Mesenchymal stem cell (in vitro differentiated cells and primary cell): ENCODE measurements around the gene AGBL5.

Experiments
- DNase-seq: peaks from one replicate; pipeline ENCODE4 v3.0.0-alpha.2; 2013
- H2AFZ ChIP-seq: one replicate; pipeline ENCODE4 v1.6.1; 2013; ENCODE audit warnings: low read depth, mild to moderate bottlenecking, control low read depth, inconsistent platforms, low read length, moderate library complexity
- H2AK5ac ChIP-seq: 2 replicates; pipeline ENCODE4 v1.6.1; 2013; ENCODE audit warnings: low read length, moderate library complexity, mild to moderate bottlenecking, inconsistent platforms; ENCODE audit not compliant: severe bottlenecking
- H2BK120ac ChIP-seq: one replicate; pipeline ENCODE4 v1.6.1; 2013; ENCODE audit warnings: low read depth, mild to moderate bottlenecking, inconsistent platforms, low read length, moderate library complexity
- H2BK12ac ChIP-seq, 2 experiments: one replicate each; pipeline ENCODE4 v1.6.1; 2013; ENCODE audit warnings: inconsistent platforms in 2 of 2, low read length in 2 of 2, mild to moderate bottlenecking in 2 of 2, moderate library complexity in 2 of 2, control low read depth in 1 of 2
- H2BK15ac ChIP-seq: one replicate; pipeline ENCODE4 v1.6.1; 2013; ENCODE audit warnings: mild to moderate bottlenecking, low read depth, inconsistent platforms; ENCODE audit not compliant: poor library complexity, severe bottlenecking
- H2BK5ac ChIP-seq: 2 replicates; pipeline ENCODE4 v1.6.1; 2013; ENCODE audit warnings: low read depth, mild to moderate bottlenecking, low read length, control low read depth, inconsistent platforms; ENCODE audit not compliant: poor library complexity, severe bottlenecking
- H3K14ac ChIP-seq, 2 experiments: one replicate each; pipeline ENCODE4 v1.6.1; 2013; ENCODE audit warnings: inconsistent platforms in 2 of 2, low read length in 2 of 2, control low read depth in 1 of 2, mild to moderate bottlenecking in 1 of 2, moderate library complexity in 1 of 2
- H3K18ac ChIP-seq, 2 experiments: one replicate each; pipeline ENCODE4 v1.6.1; 2013; ENCODE audit warnings: inconsistent platforms in 2 of 2, low read length in 2 of 2, control low read depth in 1 of 2, low read depth in 1 of 2, mild to moderate bottlenecking in 1 of 2
- H3K23ac ChIP-seq, 2 experiments: one replicate each; pipeline ENCODE4 v1.6.1; 2013; ENCODE audit warnings: inconsistent platforms in 2 of 2, low read length in 2 of 2, mild to moderate bottlenecking in 2 of 2, moderate library complexity in 2 of 2, control low read depth in 1 of 2
- H3K27ac ChIP-seq: 2 replicates; pipeline ENCODE4 v1.5.1; 2013; ENCODE audit warnings: mild to moderate bottlenecking, moderate library complexity, low read length, control low read depth, inconsistent platforms; ENCODE audit not compliant: poor library complexity, severe bottlenecking
- H3K27me3 ChIP-seq, 2 experiments: 2 replicates each; pipeline versions ENCODE4 v1.6.1 to v1.7.0; 2013; ENCODE audit warnings: low read length in 2 of 2, mild to moderate bottlenecking in 2 of 2, moderate library complexity in 2 of 2, control low read depth in 1 of 2, inconsistent platforms in 1 of 2; ENCODE audit not compliant: control insufficient read depth in 1 of 2, insufficient read depth in 1 of 2
- H3K36me3 ChIP-seq, 2 experiments: 2 replicates each; pipeline versions ENCODE4 v1.6.1 to v1.7.0; 2013; ENCODE audit warnings: low read length in 2 of 2, control low read depth in 1 of 2, inconsistent platforms in 1 of 2, low read depth in 1 of 2, mild to moderate bottlenecking in 1 of 2; ENCODE audit not compliant: insufficient read depth in 2 of 2, control insufficient read depth in 1 of 2
- H3K4ac ChIP-seq, 2 experiments: one replicate each; pipeline ENCODE4 v1.6.1; 2013; ENCODE audit warnings: inconsistent platforms in 2 of 2, low read length in 2 of 2, mild to moderate bottlenecking in 2 of 2, moderate library complexity in 2 of 2, control low read depth in 1 of 2, low read depth in 1 of 2
- H3K4me1 ChIP-seq: 2 replicates; pipeline ENCODE4 v1.6.1; 2013; ENCODE audit warnings: low read depth, low read length, control low read depth; ENCODE audit not compliant: control insufficient read depth, insufficient read depth
- H3K4me2 ChIP-seq: 2 replicates; pipeline ENCODE4 v1.6.1; 2013; ENCODE audit warnings: low read length, mild to moderate bottlenecking, inconsistent platforms; ENCODE audit not compliant: poor library complexity, severe bottlenecking
- H3K4me3 ChIP-seq, 2 experiments: 2 replicates each; pipeline versions ENCODE4 v1.5.1 to v1.7.0; 2013; ENCODE audit warnings: low read length in 2 of 2, mild to moderate bottlenecking in 2 of 2, control low read depth in 1 of 2, low read depth in 1 of 2; ENCODE audit not compliant: insufficient read depth in 1 of 2
- H3K79me1 ChIP-seq: replicated peaks from 2 replicates; pipeline ENCODE4 v1.6.1; 2013; ENCODE audit warnings: mild to moderate bottlenecking, control low read depth, low read length, inconsistent platforms; ENCODE audit not compliant: poor library complexity, severe bottlenecking
- H3K9ac ChIP-seq: 2 replicates; pipeline ENCODE4 v1.7.0; 2013; ENCODE audit warnings: mild to moderate bottlenecking, low read length, moderate library complexity
- H3K9me3 ChIP-seq: 2 replicates; pipeline ENCODE4 v1.7.0; 2013; ENCODE audit warnings: mild to moderate bottlenecking, low read length; ENCODE audit not compliant: control insufficient read depth
- H4K8ac ChIP-seq: one replicate; pipeline ENCODE4 v1.6.1; 2013; ENCODE audit warnings: inconsistent platforms, mild to moderate bottlenecking, low read length, moderate library complexity
- H4K91ac ChIP-seq: one replicate; pipeline ENCODE4 v1.6.1; 2013; ENCODE audit warnings: mild to moderate bottlenecking, low read length, inconsistent platforms
- WGBS: methylation state at CpG from one replicate; pipeline ENCODE4 v1.1.7; 2013; ENCODE audit warnings: mixed read lengths; 5-methylcytosine and 5-hydroxymethylcytosine counted together

The AGBL5 gene

DNA sequence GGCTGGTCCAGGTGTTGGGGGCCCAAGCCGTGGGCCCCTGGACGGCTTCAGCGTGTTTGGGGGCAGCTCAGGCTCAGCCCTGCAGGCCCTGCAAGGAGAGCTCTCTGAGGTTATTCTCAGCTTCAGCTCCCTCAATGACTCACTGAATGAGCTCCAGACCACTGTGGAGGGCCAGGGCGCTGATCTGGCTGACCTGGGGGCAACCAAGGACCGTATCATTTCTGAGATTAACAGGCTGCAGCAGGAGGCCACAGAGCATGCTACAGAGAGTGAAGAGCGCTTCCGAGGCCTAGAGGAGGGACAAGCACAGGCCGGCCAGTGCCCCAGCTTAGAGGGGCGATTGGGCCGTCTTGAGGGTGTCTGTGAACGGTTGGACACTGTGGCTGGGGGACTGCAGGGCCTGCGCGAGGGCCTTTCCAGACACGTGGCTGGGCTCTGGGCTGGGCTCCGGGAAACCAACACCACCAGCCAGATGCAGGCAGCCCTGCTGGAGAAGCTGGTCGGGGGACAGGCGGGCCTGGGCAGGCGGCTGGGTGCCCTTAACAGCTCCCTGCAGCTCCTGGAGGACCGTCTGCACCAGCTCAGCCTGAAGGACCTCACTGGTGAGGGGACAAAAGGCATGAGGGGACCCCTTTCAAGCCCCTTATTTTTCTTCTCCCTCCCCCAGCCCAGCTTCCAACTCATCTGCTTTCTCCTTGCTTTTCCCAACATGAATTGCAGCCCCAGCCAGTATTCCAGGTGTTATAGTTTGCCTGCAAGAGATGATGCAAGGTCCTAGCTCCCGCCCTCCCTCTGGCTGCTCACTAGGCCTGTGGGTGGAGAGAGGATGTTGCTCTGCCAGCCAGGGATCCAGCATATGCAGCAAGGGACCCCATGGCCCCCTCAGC is 32.2 kb downstream of the AGBL5 start:
- Histone ChIP-seq H3K27ac (no peak overlapping the region), H3K9ac (no peak overlapping the region), H3K27me3 (peaks cover 0 to 3% of the 10 kb centered on the region in 2 experiments), H3K9me3 (no peaks in the 10 kb centered on the region), H2BK15ac (no peak overlapping the region), H3K23ac (no peak overlapping the region), H3K4me1 (peaks cover 26% of the 10 kb centered on the region), H2BK12ac (no peak overlapping the region), H3K36me3 (peaks cover 11 to 14% of the 10 kb centered on the region in 2 experiments), H4K8ac (no peak overlapping the region), H3K4ac (no peak overlapping the region), H2BK120ac (no peak overlapping the region), H2AFZ (no peak overlapping the region), H3K4me2 (no peak overlapping the region), H3K18ac (no peak overlapping the region), H3K79me1 (no peaks in the 10 kb centered on the region), H4K91ac (no peak overlapping the region), H2AK5ac (no peak overlapping the region), H3K4me3 (no peak overlapping the region), H3K14ac (peak overlapping the region in 1 of 2 experiments; percentile 37), H2BK5ac (no peak overlapping the region)
- no peak for DNase-seq
- 89% methylated on average over 20 of the region's 20 CpGs for WGBS

GRCh38 chr2:27084297-27085061 is 33.0 kb downstream of the AGBL5 start:
- H3K79me1 ChIP-seq = no peaks in the 10 kb centered on the region
- H3K9ac ChIP-seq = no peak overlapping the region
- no peak for DNase-seq
- H3K14ac ChIP-seq = peak overlapping the region in 1 of 2 experiments; percentile 37
- H2AK5ac ChIP-seq = no peak overlapping the region
- no peak overlapping the region for H3K4ac ChIP-seq
- no peak overlapping the region for H3K18ac ChIP-seq
- whole genome bisulfite sequencing = 89% methylated on average over 6 of the region's 6 CpGs
- H4K8ac ChIP-seq = no peak overlapping the region
- no peak overlapping the region for H2BK12ac ChIP-seq
- no peak overlapping the region for H3K4me3 ChIP-seq
- H3K27ac ChIP-seq = no peak overlapping the region
- H2AFZ ChIP-seq = no peak overlapping the region
- H2BK5ac ChIP-seq = no peak overlapping the region
- peaks cover 26% of the 10 kb centered on the region for H3K4me1 ChIP-seq
- H3K23ac ChIP-seq = no peak overlapping the region
- H3K4me2 ChIP-seq = no peak overlapping the region
- peak overlapping the region; percentile 16 for H4K91ac ChIP-seq
- no peak overlapping the region for H2BK120ac ChIP-seq
- H3K27me3 ChIP-seq = peaks cover 0 to 7% of the 10 kb centered on the region in 2 experiments
- peaks cover 11 to 14% of the 10 kb centered on the region in 2 experiments for H3K36me3 ChIP-seq
- no peak overlapping the region for H2BK15ac ChIP-seq
- no peaks in the 10 kb centered on the region for H3K9me3 ChIP-seq

- Histone ChIP-seq H3K4me3 (peak overlapping the region; percentile 63 to 79), H3K27ac (no peak overlapping the region), H2AFZ (no peak overlapping the region), H3K14ac (no peak overlapping the region), H3K9me3 (no peaks in the 10 kb centered on the region), H2BK5ac (no peak overlapping the region), H2BK120ac (no peak overlapping the region), H3K4me1 (peaks cover 25% of the 10 kb centered on the region), H3K23ac (no peak overlapping the region), H3K18ac (peak overlapping the region; percentile 72 to 86), H2AK5ac (no peak overlapping the region), H3K4me2 (peak overlapping the region; percentile 96), H4K91ac (peak overlapping the region; percentile 91), H3K9ac (peak overlapping the region; percentile 89), H3K27me3 (peaks cover 0 to 8% of the 10 kb centered on the region in 2 experiments), H2BK12ac (no peak overlapping the region), H2BK15ac (peak overlapping the region; percentile 9), H3K36me3 (peaks cover 11 to 14% of the 10 kb centered on the region in 2 experiments), H4K8ac (no peak overlapping the region), H3K79me1 (no peaks in the 10 kb centered on the region), H3K4ac (peak overlapping the region; percentile 37 to 78)
- 66% methylated on average over 10 of the region's 10 CpGs for WGBS
- DNase-seq = no peak
Observed at GRCh38 chr2:27085062-27085672, 33.7 kb downstream of the AGBL5 start.
